GM19395 (cell line): Measurements from ENCODE around the gene CSPG4.
"Not testable (repeated sequence)": the region's sequence is repeated elsewhere in the genome, so short reads cannot be mapped to it uniquely, and the experiment has no call there.

ENCODE experiments used
- ATAC-seq: cut with Tn5 transposase; IDR thresholded peaks from one replicate; pipeline ENCODE4 v1.9.1; 2021; ENCODE audit warnings: mild to moderate bottlenecking, moderate library complexity; ENCODE audit not compliant: unreplicated experiment

CSPG4 gene

DNA sequence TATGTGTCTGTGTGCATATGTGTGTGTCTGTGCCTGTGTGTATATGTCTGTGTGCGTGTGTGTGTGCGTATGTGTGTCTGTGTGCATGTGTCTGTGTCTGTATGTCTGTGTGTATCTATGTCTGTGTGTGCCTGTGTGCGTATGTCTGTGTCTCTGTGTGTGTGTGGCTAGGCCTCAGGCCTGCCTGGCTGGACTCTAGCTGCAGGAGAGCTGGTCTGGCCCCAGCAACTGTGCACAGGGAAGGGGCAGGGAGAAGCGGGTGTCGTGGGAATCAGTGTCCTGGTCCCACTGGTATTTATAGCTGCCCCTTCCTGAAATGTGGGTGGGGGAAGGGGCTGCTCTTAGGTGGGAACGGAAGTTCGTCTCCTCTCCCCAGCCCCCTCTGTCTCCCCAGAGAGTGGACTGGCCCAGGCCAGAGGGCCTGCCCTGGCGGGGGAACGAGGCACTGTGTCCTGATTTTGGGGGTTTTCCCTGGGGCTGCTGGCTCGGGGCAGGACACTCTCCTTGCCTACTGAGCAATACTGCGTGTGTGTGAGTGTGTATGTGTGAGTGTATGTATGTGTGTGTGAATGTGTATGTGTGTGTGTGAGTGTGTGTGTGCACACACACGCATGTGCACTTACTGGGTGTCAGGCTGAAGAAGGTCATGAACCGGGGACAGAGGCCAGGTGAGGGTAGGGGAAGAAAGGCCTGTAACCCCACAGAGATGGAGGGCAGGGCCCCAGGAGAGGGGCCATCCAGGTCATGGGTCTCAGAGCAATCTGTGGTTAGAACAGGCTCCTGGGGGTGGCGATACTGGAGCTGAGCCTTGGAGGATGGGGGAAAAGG is 6.6 kb downstream of the CSPG4 start:
- no peak for ATAC-seq

DNA sequence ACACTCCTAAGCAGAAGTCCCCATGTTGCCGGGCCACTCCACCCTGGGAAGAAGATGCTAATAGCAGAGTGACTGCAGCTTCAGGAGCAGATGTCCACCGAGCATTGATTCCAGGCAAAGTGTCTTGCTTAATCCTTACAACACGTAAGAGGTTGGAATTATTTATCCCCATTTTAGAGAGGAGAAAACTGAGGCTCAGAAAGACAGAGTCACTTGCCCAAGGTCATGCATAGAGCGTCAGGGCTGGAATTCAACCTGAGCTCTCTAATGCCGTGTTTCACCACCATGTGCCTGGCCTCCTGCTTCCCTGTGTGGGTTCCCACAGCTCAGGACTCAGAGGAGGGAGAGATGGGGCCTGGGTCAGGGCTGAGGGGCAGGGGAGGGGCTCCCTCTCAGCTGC is 7.3 kb downstream of the CSPG4 start:
- not testable (repeated sequence) for ATAC-seq

DNA sequence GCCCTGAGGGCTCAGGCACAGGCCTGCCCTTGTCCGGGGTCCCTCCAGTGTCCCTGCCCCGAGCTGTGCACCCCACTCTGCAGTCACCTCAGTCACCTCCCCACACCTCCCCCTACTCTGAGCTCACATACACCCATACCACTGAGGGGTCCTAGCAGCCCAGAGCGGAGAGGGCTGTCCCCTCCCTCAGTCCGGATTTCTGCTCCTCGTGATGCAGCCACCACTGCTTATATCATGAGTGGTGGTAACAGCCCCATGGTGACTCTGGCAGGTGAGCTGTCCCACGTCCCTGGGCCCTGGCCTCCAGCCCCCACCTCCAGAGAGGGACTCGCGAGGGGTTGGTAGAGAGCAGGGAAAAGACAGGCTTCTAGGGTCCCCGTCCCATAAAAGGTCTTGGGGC is 8.0 kb downstream of the CSPG4 start:
- no peak for ATAC-seq

GRCh38 chr15:75704263-75704615 is 8.4 kb downstream of the CSPG4 start:
- ATAC-seq: no peak

DNA sequence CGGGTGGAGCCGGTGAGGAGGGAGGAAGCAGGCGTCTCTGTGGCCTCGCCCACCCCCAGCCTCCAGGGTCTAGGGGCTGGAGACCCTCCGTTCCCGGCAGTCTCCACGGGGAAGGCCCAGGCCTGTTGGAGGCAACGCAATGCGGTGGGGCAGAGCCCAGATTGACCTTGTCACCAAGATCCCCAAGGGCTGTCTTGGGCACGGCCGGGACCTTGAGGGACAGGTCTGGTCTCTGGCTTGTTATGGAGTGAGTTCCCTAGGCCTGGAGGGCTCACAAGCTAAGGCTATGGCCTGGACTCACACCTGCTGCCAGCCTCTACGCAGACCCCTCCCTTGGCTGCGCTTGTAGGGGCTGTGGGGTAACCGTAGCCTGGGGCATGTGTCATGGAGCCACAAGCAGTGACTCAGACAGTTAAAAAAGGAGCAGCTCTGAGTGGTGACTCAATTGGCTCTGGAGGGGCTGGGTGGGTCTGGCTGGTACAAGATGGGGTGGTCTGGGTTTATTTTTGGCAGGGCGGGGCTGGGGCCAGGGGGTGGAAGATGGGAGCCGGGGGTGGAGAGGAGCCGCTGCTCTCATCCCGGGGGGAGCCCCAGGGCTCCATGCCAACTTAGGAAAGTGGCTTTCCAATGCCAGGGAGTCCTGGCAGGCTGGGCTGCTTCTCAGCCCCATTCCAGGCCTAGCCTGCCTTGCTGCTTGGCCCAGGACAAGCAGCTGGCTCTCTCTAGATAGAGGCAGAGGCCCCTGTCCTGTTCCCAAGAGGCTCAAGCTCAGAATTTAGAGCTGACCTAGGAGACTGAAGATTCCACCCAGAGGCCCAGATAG is 9.0 kb downstream of the CSPG4 start:
- ATAC-seq: not testable (repeated sequence)

GRCh38 chr15:75702436-75702835 is 10.2 kb downstream of the CSPG4 start:
- no peak for ATAC-seq

- ATAC-seq: not testable (repeated sequence)
These were observed 11.3 kb downstream of the CSPG4 start for GRCh38 chr15:75701071-75702003.

DNA sequence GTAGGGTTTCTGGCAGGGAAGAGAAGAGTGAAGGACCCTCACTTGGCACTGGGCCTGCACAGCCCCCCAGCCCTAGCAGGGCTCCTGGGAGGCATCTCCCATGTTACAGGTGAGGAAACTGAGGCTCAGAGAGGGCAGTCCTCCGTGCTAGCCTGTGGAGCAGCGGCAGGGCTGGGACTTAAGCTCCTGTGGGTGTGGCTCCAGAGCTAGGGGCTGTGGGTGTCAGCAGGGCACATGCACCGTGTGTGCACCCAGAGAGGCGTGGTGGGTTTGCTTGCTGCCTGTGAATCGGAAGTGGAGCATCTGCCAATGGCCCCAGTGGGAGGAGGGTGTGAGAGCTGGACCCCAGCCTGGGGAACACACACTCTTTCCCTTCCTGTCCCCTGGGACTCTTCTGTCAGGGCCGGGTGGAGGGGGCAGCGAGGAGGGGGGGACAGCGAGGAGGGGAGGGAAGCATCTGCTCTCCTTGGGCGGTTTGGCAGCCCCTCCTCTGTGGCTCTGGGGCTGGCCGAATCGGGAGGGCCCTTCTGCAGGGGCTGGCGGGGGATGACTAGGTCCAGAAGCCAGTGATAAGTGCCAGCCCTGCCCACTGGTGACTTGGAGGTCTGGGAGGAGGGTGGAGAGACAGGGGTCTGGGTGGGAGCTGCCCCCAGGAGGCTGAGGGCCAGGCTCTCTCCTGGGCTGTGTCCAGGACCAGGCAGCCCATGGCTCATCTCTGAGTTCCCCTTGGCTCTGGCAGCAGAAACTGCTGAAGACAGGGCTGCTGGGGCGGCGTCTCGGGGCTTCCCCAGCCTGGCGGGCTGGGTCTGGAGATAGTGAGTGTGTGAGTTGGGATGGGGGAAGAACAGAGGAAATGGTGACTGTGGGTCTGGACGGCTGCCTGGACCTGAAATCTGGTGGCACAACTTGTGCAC is 12.4 kb downstream of the CSPG4 start:
- ATAC-seq: not testable (repeated sequence)

DNA sequence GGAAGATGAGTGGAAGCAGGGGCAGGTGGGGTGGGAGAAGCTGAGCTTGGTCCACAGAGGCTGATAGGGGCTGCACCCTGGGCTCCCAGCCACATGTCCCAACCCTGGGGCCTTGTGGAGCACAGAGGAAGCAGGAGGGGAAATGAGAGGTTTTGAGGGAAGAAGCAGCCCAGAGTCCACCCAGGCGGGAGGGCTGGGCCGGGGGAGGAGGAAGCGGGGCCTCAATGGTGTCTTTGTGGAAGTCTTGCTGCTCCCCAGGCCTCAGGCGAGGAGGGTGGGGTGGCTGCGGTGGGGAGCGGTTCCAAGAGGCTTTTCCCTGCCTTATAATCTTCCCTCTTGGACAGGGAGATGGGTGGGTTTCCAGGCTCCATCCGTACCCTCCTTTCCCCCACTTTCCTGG is 13.1 kb downstream of the CSPG4 start:
- ATAC-seq: not testable (repeated sequence)

DNA sequence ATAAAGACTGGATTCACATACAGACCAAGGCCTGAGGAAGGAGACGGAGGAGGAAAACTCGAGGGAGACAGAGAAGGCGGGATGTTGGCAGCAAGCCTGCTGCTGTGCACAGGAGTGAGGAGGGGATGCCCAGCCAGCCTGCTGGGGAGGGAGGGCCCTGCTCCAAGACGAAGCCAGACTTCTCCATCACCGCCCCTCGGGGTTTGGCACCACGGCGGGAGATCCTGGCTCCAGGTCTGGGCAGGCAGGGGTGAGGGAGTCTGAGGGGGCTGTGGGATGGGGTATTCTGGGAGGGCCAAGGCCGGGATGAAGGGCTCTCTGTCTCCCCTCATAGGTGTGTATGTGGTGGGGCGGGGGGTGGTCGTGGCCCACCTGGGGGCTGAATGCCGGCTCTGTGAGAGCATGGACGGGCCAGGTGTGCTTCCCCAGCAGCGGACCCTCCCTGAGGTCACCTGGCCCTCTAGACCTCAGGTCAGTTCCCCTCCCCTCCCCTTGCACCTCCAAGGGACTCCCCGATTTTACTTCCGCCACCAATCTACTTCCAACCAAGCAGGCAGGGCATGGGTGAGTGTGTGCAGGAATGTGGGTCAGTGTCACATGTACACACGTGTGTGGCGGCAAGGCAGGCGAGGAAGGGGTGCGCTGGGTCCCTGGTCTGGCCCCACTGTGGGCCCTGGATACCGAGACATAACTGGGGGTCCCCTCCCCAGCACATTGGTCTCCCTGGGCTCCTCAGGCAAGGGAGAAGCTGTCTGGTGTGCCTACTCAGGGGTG is 14.5 kb downstream of the CSPG4 start:
- not testable (repeated sequence) for ATAC-seq

DNA sequence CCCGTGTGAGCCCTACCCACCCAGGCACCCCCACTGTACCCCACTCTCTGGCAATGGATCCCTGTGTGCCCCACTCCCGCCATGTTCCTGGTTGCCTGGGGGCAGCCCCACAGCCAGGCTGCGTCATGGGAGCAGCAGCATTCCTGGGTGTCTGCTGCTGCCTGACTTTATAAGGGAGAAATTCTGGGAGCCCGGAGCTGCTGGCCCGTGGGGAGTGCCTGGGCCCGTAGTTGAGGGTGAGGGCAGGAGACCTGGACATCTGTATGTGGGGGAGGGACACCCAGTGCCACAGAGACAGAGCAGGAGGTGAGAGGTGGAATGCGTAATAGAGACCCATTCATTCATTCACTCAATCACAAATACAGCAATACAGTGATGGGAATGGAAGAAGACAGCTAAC is 15.1 kb downstream of the CSPG4 start:
- ATAC-seq: no peak

DNA sequence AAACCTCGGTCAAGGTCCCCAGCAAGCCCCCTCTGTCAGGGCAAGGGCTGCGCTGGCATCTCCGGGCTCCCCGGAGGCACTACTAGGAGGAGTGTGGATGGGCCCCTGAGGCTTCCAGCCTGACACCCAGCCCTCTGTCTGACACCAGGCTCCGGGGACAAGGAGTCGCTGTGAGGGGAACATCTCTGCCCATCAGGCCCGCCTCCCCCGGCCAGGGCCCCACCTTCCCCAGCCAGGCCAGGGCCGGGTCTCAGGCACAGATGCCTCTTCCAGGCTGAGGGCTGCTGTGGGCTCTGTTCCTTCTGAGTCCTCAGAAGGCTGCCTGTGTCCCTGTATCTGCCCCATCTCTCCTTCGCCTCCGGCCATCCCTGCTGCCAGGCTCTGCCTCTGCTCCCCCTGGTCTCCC is 15.8 kb downstream of the CSPG4 start:
- no peak for ATAC-seq

GRCh38 chr15:75696311-75696720 is 16.3 kb downstream of the CSPG4 start:
- no peak for ATAC-seq

- ATAC-seq: no peak
These were observed 16.9 kb downstream of the CSPG4 start for GRCh38 chr15:75695634-75696310.

DNA sequence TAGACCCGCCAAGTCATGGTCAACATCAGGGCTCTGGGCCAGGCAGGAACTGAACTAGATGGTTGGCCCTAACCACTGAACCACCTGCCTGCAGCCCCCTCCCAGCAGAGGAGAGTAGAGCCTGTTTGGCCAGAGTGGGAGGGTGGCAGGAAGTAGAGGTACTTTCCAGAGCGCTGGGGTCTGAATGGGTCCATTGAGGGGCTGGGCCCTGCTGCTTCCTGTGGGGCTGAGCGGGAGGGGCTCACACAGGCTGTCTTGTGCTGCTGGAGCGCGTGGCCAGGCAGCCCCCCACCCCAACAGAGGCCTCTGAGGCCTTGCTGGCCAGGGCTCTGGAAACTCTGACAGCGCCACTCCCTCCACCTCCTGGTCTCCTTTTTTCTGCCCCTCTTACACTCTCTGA is 17.4 kb downstream of the CSPG4 start:
- ATAC-seq: no peak

GRCh38 chr15:75694241-75695182 is 18.1 kb downstream of the CSPG4 start:
- ATAC-seq: no peak

DNA sequence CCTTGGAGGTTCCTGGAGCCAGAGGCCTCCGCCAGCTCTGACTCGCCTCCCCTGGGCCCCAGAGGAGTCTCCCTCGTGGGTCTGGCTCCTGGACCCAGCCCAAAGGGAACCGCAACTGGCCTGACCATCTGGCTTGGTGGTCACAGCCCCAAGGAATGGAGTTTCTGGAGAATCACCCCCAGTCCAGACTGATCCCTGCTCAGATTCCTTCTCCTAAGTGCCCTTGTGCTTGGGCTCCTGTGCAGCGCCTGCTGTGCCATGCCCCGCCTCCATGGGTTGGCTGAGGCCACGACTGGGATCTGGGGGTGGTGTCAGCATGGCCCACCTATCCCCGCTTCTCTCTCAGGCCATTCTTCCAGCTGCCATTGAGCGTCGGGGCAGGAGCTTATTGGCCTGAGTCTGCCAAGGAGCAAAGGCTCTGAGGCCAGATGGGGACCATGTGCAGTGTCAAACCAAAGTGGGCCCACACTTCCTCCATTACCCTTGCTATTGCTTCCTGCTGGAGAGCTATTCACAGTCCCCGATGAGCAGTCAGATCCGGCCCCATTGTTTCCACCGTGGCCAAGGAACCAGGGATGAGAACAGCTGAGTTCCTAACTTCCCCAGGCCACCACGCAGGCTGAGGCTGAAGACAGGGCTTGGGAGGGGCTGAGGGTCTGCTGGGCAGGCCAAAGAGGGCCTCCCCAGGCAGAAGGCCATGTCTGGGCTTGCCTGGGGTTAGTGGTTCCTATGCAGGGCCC is 19.0 kb downstream of the CSPG4 start:
- ATAC-seq: no peak
